ENCODE data around the gene ZNF256. TPM values are rescaled to one million over a fixed set of nuclear protein-coding genes. Genes with fewer than 3 reads are reported as not detected.

ZNF256 gene
- total RNA-seq, 1 experiment from 2014 or later = not detected

GRCh38 chr19:57907394-57907793 is 40.1 kb downstream of the ZNF256 start:
- Histone ChIP-seq H3K4me1 (ENCODE audit: control insufficient read depth in 1 of 2, insufficient read depth in 2 of 2, low read length in 2 of 2) (no peaks in the 10 kb centered on the region), H3K27me3 (ENCODE audit: insufficient read depth, low read length) (no peaks in the 10 kb centered on the region), H3K9ac (ENCODE audit: low read length) (no peak overlapping the region), H3K4me2 (ENCODE audit: low read length) (no peak overlapping the region), H3K27ac (ENCODE audit: low read depth, low read length) (no peak overlapping the region), H3K9me3 (ENCODE audit: control insufficient read depth in 1 of 2, insufficient read depth in 1 of 2, low read depth in 1 of 2, low read length in 2 of 2) (peaks cover 0 to 3% of the 10 kb centered on the region in 2 experiments; a peak in 1 of 4 replicates), H2AFZ (ENCODE audit: low read depth, low read length, poor library complexity, severe bottlenecking) (no peak overlapping the region), H3K36me3 (ENCODE audit: control insufficient read depth in 1 of 2, insufficient read depth in 2 of 2, low read length in 2 of 2) (peaks cover 3 to 9% of the 10 kb centered on the region in 2 experiments; a peak in 3 of 4 replicates), H3K9me2 (ENCODE audit: insufficient read depth) (no peaks in the 10 kb centered on the region), H3K4me3 (replicated peaks in 1 of 2; ENCODE audit: low read depth in 1 of 2, low read length in 2 of 2) (no peak overlapping the region), H4K20me1 (ENCODE audit: insufficient read depth) (no peaks in the 10 kb centered on the region), H3K79me2 (ENCODE audit: insufficient read depth, low read length) (no peaks in the 10 kb centered on the region)
- TF ChIP-seq EZH2phosphoT487 (IDR thresholded peaks at IDR 0.05; ENCODE audit: borderline replicate concordance) (no peak), POLR2AphosphoS5 (IDR thresholded peaks at IDR 0.05; ENCODE audit: low read depth, low read length) (no peak), RAD21 (IDR thresholded peaks at IDR 0.05; ENCODE audit: low read depth) (no peak), SIN3A (IDR thresholded peaks at IDR 0.05; ENCODE audit: low read depth) (no peak), TCF7L2 (IDR thresholded peaks at IDR 0.05; ENCODE audit: borderline replicate concordance, extremely low read depth, insufficient read depth, insufficient read length) (no peak), EGR1 (IDR thresholded peaks at IDR 0.05; ENCODE audit: low read depth) (no peak), ZNF274 (IDR thresholded peaks at IDR 0.05; ENCODE audit: low read depth, low read length) (no peak), FOSL1 (IDR thresholded peaks at IDR 0.05; ENCODE audit: low read depth) (no peak)
- TF ChIP-seq, protein P1, sequence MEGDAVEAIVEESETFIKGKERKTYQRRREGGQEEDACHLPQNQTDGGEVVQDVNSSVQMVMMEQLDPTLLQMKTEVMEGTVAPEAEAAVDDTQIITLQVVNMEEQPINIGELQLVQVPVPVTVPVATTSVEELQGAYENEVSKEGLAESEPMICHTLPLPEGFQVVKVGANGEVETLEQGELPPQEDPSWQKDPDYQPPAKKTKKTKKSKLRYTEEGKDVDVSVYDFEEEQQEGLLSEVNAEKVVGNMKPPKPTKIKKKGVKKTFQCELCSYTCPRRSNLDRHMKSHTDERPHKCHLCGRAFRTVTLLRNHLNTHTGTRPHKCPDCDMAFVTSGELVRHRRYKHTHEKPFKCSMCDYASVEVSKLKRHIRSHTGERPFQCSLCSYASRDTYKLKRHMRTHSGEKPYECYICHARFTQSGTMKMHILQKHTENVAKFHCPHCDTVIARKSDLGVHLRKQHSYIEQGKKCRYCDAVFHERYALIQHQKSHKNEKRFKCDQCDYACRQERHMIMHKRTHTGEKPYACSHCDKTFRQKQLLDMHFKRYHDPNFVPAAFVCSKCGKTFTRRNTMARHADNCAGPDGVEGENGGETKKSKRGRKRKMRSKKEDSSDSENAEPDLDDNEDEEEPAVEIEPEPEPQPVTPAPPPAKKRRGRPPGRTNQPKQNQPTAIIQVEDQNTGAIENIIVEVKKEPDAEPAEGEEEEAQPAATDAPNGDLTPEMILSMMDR (IDR thresholded peaks at IDR 0.05 in 2 of 3, conservative IDR thresholded peaks at IDR 0.05 in 1 of 3; ENCODE audit: borderline replicate concordance in 1 of 3, insufficient read depth in 1 of 3, low read depth in 2 of 3, low read length in 2 of 3) = no peak
- TF ChIP-seq, protein P2, sequence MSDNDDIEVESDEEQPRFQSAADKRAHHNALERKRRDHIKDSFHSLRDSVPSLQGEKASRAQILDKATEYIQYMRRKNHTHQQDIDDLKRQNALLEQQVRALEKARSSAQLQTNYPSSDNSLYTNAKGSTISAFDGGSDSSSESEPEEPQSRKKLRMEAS (IDR thresholded peaks at IDR 0.05) = no peak
- TF ChIP-seq, protein P3, sequence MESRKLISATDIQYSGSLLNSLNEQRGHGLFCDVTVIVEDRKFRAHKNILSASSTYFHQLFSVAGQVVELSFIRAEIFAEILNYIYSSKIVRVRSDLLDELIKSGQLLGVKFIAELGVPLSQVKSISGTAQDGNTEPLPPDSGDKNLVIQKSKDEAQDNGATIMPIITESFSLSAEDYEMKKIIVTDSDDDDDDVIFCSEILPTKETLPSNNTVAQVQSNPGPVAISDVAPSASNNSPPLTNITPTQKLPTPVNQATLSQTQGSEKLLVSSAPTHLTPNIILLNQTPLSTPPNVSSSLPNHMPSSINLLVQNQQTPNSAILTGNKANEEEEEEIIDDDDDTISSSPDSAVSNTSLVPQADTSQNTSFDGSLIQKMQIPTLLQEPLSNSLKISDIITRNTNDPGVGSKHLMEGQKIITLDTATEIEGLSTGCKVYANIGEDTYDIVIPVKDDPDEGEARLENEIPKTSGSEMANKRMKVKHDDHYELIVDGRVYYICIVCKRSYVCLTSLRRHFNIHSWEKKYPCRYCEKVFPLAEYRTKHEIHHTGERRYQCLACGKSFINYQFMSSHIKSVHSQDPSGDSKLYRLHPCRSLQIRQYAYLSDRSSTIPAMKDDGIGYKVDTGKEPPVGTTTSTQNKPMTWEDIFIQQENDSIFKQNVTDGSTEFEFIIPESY (IDR thresholded peaks at IDR 0.05; ENCODE audit: extremely low read depth, insufficient replicate concordance, low read length) = no peak
- ChIA-PET RAD21 (ENCODE audit: low non-redundant PET in 1 of 2, low total read pairs in 2 of 2, uncharacterized antibody in 2 of 2, unreplicated experiment in 2 of 2) (no interaction called here), POLR2A (no interaction called here), CTCF (no interaction called here)
- BruUV-seq (replicated peaks) = no TSS peak
- ATAC-seq (no peak), DNase-seq (ENCODE audit: low read depth, low spot score) (no peak)
- intact Hi-C loops (cut with micrococcal nuclease) = loop anchor here (10.0 kb wide), 1 partner anchor 503 kb away; no protein-coding TSS in a partner anchor
